ENCODE data around the gene PRRC1. TPM values are rescaled to one million over a fixed set of nuclear protein-coding genes. Genes with fewer than 3 reads are reported as not detected.

PRRC1 gene
- polyA plus RNA-seq, 3 donors, result 10.8 to 20.6 (median 17.9) TPM

GRCh38 chr5:127519527-127519926 lies 2.1 kb downstream of the PRRC1 start:
- Histone ChIP-seq H3K9ac (ENCODE audit: insufficient read depth, low read length, poor library complexity, severe bottlenecking) (no peak overlapping the region), H3K36me3 (replicated peaks in 1 of 2; ENCODE audit: control insufficient read depth in 1 of 2, insufficient read depth in 2 of 2, low read length in 2 of 2) (peaks cover 14 to 43% of the 10 kb centered on the region in 2 donors), H3K9me3 (replicated peaks in 1 of 2; ENCODE audit: control insufficient read depth in 1 of 2, insufficient read depth in 1 of 2, low read length in 2 of 2) (peaks cover 4 to 7% of the 10 kb centered on the region in 2 donors), H3K4me1 (ENCODE audit: control insufficient read depth in 1 of 2, insufficient read depth in 2 of 2, low read length in 2 of 2) (peaks cover 11 to 18% of the 10 kb centered on the region in 2 donors), H3K27ac (ENCODE audit: low read depth in 1 of 2, low read length in 2 of 2) (peak overlapping the region in 1 of 2 donors; percentile 42), H3K4me3 (replicated peaks in 1 of 3; ENCODE audit: low read depth in 2 of 3, low read length in 3 of 3) (no peak overlapping the region), H3K27me3 (ENCODE audit: control insufficient read depth in 2 of 2, insufficient read depth in 2 of 2, low read length in 2 of 2) (no peaks in the 10 kb centered on the region), H3K79me2 (ENCODE audit: insufficient read depth, low read length) (peaks cover 52% of the 10 kb centered on the region), H2AFZ (ENCODE audit: insufficient read depth, low read depth, low read length, poor library complexity, severe bottlenecking) (no peak overlapping the region), H3K4me2 (replicated peaks; ENCODE audit: extremely low read depth, low read length, poor library complexity, severe bottlenecking) (no peak overlapping the region), H4K20me1 (ENCODE audit: insufficient read depth, low read length) (peaks cover 21% of the 10 kb centered on the region)
- Mint-ChIP-seq H3K36me3 (peaks cover 24 to 33% of the 10 kb centered on the region in 2 donors), H3K9me3 (peaks cover 9 to 18% (median 13%) of the 10 kb centered on the region in 7 donors), H3K4me3 (no peak overlapping the region), H3K27ac (peak overlapping the region in 2 of 7 donors; percentile 20 to 26), H3K27me3 (ENCODE audit: low read depth in 3 of 3) (peaks cover 0 to 2% (median 0%) of the 10 kb centered on the region in 3 donors), H3K4me1 (peaks cover 21% of the 10 kb centered on the region)
- DNase-seq, result no peak
- TF ChIP-seq CTCF (IDR thresholded peaks at IDR 0.05), result no peak
- intact Hi-C loops (cut with micrococcal nuclease), result no loop called here
- 73% methylated on average over 4 of the region's 4 CpGs for WGBS (ENCODE audit: insufficient coverage)

GRCh38 chr5:127521138-127521770 lies 3.8 kb downstream of the PRRC1 start:
- H3K4me1 ChIP-seq (ENCODE audit: control insufficient read depth in 1 of 2, insufficient read depth in 2 of 2, low read length in 2 of 2), result peaks cover 11 to 18% of the 10 kb centered on the region in 2 donors
- WGBS (ENCODE audit: insufficient coverage), result 100% methylated on average over 4 of the region's 6 CpGs
- Mint-ChIP-seq H3K4me1 (peaks cover 18% of the 10 kb centered on the region), H3K9me3 (peaks cover 9 to 18% (median 14%) of the 10 kb centered on the region in 7 donors), H3K27ac (no peak overlapping the region), H3K4me3 (no peak overlapping the region), H3K27me3 (ENCODE audit: low read depth in 3 of 3) (peaks cover 0 to 2% (median 0%) of the 10 kb centered on the region in 3 donors), H3K36me3 (peaks cover 32 to 51% of the 10 kb centered on the region in 2 donors)
- H3K27ac ChIP-seq (ENCODE audit: low read depth in 1 of 2, low read length in 2 of 2), result no peak overlapping the region
- peaks cover 56% of the 10 kb centered on the region for H3K79me2 ChIP-seq (ENCODE audit: insufficient read depth, low read length)
- H3K4me2 ChIP-seq (replicated peaks; ENCODE audit: extremely low read depth, low read length, poor library complexity, severe bottlenecking), result no peak overlapping the region
- no peak for TF ChIP-seq CTCF (IDR thresholded peaks at IDR 0.05)
- intact Hi-C loops (cut with micrococcal nuclease), result no loop called here
- no peak overlapping the region for H3K9ac ChIP-seq (ENCODE audit: insufficient read depth, low read length, poor library complexity, severe bottlenecking)
- no peaks in the 10 kb centered on the region for H3K27me3 ChIP-seq (ENCODE audit: control insufficient read depth in 2 of 2, insufficient read depth in 2 of 2, low read length in 2 of 2)
- peaks cover 31 to 60% of the 10 kb centered on the region in 2 donors for H3K36me3 ChIP-seq (replicated peaks in 1 of 2; ENCODE audit: control insufficient read depth in 1 of 2, insufficient read depth in 2 of 2, low read length in 2 of 2)
- no peak for DNase-seq
- H4K20me1 ChIP-seq (ENCODE audit: insufficient read depth, low read length), result peaks cover 21% of the 10 kb centered on the region
- H2AFZ ChIP-seq (ENCODE audit: insufficient read depth, low read depth, low read length, poor library complexity, severe bottlenecking), result no peak overlapping the region
- H3K9me3 ChIP-seq (replicated peaks in 1 of 2; ENCODE audit: control insufficient read depth in 1 of 2, insufficient read depth in 1 of 2, low read length in 2 of 2), result peaks cover 4 to 7% of the 10 kb centered on the region in 2 donors
- no peak overlapping the region for H3K4me3 ChIP-seq (replicated peaks in 1 of 3; ENCODE audit: low read depth in 2 of 3, low read length in 3 of 3)

Data from CD14-positive monocyte (primary cell).